Activated naive CD8-positive, alpha-beta T cell treated with anti-CD3 and anti-CD28 coated beads for 36 hours (primary cell): Measurements from ENCODE around the gene VTI1A. TPM values are rescaled to one million over a fixed set of nuclear protein-coding genes. Genes with fewer than 3 reads are reported as not detected.
"Not testable (repeated sequence)": the region's sequence is repeated elsewhere in the genome, so short reads cannot be mapped to it uniquely, and the experiment has no call there.

Experiments
- DNase-seq: peaks from one replicate; pipeline ENCODE4 v3.0.0; 2021
- H3K27ac Mint-ChIP-seq: one replicate; pipeline ENCODE4 v1.8.0; 2022; ENCODE audit warnings: mild to moderate bottlenecking, moderate library complexity, mixed read lengths
- H3K27me3 Mint-ChIP-seq: one replicate; pipeline ENCODE4 v1.8.0; 2022; ENCODE audit warnings: mild to moderate bottlenecking, mixed read lengths
- H3K36me3 Mint-ChIP-seq: one replicate; pipeline ENCODE4 v1.8.0; 2021; ENCODE audit warnings: mild to moderate bottlenecking, mixed read lengths
- H3K4me1 Mint-ChIP-seq: one replicate; pipeline ENCODE4 v1.8.0; 2021; ENCODE audit warnings: mixed read lengths
- H3K4me3 Mint-ChIP-seq: one replicate; pipeline ENCODE4 v1.8.0; 2022; ENCODE audit warnings: mild to moderate bottlenecking, moderate library complexity, mixed read lengths
- H3K9me3 Mint-ChIP-seq: one replicate; pipeline ENCODE4 v1.8.0; 2022; ENCODE audit warnings: mixed read lengths
- total RNA-seq, 2 experiments: library from RNA; stranded (reverse); gene quantifications; one replicate each; pipeline ENCODE4 v1.2.3, GENCODE V29; 2021

VTI1A gene
- total RNA-seq, 2 experiments from 2014 or later, result 31.5 to 33.7 TPM

DNA sequence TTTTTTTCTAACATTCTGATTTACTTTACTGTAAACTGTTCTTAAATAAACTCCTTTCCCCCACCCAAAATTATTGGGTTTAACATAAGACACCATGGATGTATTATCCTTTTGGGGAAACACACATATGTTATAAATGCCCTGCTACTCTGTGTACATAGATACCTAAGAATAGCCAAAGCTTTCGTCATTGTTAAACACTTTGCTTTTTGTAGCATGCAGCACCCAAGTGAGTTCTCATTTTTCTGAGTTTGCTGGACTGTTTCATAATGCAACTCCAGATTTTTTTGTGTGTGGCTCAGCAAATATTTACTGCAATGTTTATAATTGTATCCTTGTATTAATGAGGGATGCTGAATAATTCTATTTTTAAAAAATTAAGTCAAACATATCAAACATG is 86.9 kb downstream of the VTI1A start:
- Mint-ChIP-seq H3K27me3 (no peaks in the 10 kb centered on the region), H3K9me3 (peaks cover 2% of the 10 kb centered on the region), H3K4me3 (no peak overlapping the region), H3K36me3 (peaks cover 35% of the 10 kb centered on the region), H3K4me1 (peaks cover 32% of the 10 kb centered on the region), H3K27ac (no peak overlapping the region)
- no peak for DNase-seq

DNA sequence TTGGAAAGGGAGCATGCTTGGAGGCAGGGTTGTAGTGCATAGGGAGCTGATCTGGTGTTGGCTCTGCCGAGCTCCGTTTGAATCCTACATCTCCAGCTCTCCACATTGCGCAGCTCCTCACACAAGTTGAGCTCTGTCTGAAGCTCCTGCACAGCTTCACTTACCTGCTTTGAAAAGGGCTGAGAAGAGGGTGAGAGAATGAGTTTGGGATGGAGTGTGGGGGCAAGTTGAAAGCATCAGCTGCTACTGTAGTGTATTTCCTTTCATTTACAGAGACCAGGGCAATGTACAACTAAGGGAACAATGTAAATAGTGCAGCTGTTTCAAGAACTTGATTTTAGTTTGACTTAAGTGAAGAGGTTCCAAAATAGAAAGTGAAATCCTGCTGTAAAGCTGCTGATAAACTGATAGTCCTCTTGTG is 88.5 kb downstream of the VTI1A start:
- H3K4me1 Mint-ChIP-seq, result peaks cover 30% of the 10 kb centered on the region
- H3K27me3 Mint-ChIP-seq, result no peaks in the 10 kb centered on the region
- no peak overlapping the region for H3K27ac Mint-ChIP-seq
- H3K4me3 Mint-ChIP-seq, result no peak overlapping the region
- peaks cover 39% of the 10 kb centered on the region for H3K36me3 Mint-ChIP-seq
- peaks cover under 1% of the 10 kb centered on the region for H3K9me3 Mint-ChIP-seq
- no peak for DNase-seq

DNA sequence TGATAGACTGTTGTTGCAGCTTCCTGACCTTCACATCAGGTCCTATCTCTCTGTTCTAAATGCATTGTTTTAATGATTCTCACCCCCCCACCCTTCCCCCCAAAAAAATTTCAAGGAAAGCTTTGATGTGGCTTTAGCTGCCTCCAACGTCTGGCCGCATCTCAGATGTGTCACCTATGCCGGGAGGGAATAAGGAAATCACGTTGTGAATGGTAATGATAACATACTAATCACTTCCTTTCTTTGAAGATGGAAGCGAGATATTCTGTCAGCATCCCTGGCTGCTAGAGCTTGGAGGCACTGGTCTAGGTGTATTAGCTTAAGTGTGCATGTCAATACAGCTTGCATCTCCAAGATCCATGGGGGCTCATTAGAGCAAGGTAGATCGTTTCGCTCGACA is 89.6 kb downstream of the VTI1A start:
- Mint-ChIP-seq H3K27me3 (no peaks in the 10 kb centered on the region), H3K4me3 (no peak overlapping the region), H3K27ac (no peak overlapping the region), H3K4me1 (peaks cover 18% of the 10 kb centered on the region), H3K9me3 (no peaks in the 10 kb centered on the region), H3K36me3 (peaks cover 34% of the 10 kb centered on the region)
- DNase-seq, result no peak

DNA sequence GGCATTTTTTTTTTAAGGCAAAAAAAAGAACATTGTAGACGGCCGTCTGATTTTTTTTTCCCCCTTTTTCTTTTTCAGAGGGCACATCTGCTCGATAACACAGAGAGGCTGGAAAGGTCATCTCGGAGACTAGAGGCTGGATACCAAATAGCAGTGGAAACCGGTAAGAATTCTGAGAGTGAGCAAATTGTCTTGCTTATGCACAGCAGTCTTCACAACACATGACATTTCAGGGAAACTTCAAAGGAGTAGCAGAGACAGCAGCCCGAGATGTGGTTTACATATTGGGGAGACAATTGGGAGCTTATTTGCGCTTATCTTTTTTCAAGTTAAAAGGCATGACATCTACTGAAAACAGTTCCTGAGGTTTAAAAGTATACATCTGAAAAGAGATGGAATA is 91.2 kb downstream of the VTI1A start:
- Mint-ChIP-seq H3K4me3 (no peak overlapping the region), H3K27ac (no peak overlapping the region), H3K36me3 (peaks cover 43% of the 10 kb centered on the region), H3K4me1 (peaks cover 10% of the 10 kb centered on the region), H3K9me3 (peaks cover 3% of the 10 kb centered on the region), H3K27me3 (no peaks in the 10 kb centered on the region)
- DNase-seq, result no peak

DNA sequence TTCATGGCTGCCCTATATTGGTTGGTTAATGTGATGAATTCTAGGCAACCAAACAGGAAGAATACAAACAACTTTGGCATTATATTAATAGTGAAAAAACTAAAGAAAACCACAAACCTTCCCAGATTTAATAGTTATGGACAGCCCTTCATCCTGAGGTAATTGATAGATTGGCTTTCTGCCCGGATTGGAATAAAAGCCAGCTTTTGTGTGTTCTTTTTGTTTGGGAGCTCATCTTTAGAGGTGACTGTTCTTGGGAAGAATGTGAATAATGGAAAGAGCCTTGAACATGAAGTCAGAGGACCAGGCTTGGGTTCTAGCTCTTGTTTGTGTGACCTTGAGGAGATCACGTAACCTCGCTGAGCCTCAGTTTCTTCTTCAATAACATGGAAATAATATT is 92.3 kb downstream of the VTI1A start:
- H3K27ac Mint-ChIP-seq, result no peak overlapping the region
- H3K4me3 Mint-ChIP-seq, result no peak overlapping the region
- H3K27me3 Mint-ChIP-seq, result no peaks in the 10 kb centered on the region
- H3K4me1 Mint-ChIP-seq, result peaks cover 7% of the 10 kb centered on the region
- H3K9me3 Mint-ChIP-seq, result peaks cover 7% of the 10 kb centered on the region
- DNase-seq, result no peak
- peaks cover 49% of the 10 kb centered on the region for H3K36me3 Mint-ChIP-seq

DNA sequence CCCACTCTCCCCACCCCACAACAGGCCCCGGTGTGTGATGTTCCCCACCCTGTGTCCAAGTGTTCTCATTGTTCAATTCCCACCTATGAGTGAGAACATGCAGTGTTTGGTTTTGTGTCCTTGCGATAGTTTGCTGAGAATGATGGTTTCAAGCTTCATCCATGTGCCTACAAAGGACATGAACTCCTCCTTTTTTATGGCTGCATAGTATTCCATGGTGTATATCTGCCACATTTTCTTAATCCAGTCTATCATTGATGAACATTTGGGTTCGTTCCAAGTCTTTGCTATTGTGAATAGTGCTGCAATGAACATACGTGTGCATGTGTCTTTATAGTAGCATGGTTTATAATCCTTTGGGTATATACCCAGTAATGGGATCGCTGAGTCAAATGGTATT is 95.8 kb downstream of the VTI1A start:
- peaks cover 49% of the 10 kb centered on the region for H3K36me3 Mint-ChIP-seq
- not testable (repeated sequence) for H3K27me3 Mint-ChIP-seq, H3K4me1 Mint-ChIP-seq, H3K9me3 Mint-ChIP-seq, H3K27ac Mint-ChIP-seq, H3K4me3 Mint-ChIP-seq, DNase-seq

DNA sequence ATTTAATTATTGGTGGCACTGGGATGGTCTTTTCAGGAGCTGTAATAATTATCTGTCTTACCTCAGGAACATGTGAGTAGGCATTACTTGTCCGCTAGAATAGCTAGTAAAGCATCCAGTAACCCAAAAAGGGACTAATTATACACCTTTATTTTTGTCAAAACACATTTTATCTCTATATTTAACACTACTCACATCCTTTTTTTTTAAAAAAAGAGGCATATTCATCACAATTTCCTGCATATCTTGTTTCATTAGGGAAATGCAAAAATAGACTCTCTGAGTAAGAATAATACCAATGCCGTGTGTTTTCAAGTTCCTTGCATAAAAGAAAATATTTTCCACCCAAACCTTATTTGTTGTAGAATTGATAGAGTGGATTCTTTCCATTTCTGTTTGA is 99.5 kb downstream of the VTI1A start:
- H3K4me1 Mint-ChIP-seq, result no peaks in the 10 kb centered on the region
- H3K4me3 Mint-ChIP-seq, result no peak overlapping the region
- H3K36me3 Mint-ChIP-seq, result peaks cover 31% of the 10 kb centered on the region
- no peak overlapping the region for H3K27ac Mint-ChIP-seq
- DNase-seq, result no peak
- H3K27me3 Mint-ChIP-seq, result no peaks in the 10 kb centered on the region
- peaks cover 7% of the 10 kb centered on the region for H3K9me3 Mint-ChIP-seq

DNA sequence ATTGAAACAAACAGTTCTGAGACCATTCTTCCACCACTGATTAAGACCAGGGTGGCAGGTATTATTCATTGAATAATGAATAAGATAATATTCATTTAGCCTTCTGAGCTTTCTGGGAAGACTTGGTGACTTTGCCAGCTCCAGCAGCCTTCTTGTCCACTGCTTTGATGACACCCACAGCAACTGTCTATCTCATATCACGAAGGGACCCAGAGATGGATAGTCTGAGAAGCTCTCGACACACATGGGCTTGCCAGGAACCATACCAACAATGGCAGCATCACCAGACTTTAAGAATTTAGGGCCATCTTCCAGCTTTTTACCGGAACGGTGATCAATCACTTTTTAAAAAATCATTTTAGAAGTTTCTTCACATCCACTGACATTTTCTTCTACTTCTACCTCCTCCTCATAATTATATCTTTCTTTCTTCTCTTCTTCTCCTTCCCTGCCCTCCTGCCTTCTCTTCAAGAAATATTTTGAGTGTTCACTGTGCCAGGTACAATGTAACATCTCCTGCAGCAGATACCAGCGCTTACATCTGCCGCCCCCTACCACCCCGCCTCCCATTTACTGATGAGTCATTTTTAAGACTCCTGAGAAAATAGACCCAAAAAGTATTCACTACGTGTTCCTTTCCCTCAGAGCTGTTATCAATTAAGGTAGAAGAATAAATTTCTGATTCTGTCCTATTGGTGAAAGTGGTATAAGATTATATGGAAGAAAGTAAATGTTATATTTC is 101.7 kb downstream of the VTI1A start:
- H3K4me3 Mint-ChIP-seq, result no peak overlapping the region
- no peaks in the 10 kb centered on the region for H3K27me3 Mint-ChIP-seq
- H3K27ac Mint-ChIP-seq, result no peak overlapping the region
- peaks cover 2% of the 10 kb centered on the region for H3K9me3 Mint-ChIP-seq
- no peak for DNase-seq
- peaks cover 16% of the 10 kb centered on the region for H3K36me3 Mint-ChIP-seq
- H3K4me1 Mint-ChIP-seq, result no peaks in the 10 kb centered on the region

DNA sequence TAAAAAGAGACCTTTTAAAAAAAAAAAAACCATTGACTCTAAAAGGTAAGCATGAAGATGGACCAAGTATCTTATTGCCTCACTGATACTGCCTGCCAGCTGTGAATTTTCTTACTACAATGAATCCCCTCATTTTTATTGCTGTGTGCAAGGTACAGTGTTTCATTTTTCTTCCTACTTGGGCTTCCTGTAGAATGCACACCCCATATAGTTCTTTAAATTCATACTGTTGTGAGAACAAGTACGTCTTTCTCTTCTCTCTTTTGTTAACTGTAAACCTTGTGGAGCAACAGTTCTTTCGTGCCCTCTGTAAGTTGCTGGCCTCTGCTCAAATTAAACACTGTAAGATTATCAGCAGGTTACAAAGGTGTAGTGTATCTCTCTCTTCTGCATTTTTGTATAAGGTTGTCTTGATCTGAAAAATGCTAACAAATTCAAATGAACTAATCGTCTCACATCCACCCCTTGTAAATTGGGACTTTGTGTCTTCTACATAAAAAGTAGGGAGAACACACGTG is 105.6 kb downstream of the VTI1A start:
- Mint-ChIP-seq H3K4me1 (peaks cover 9% of the 10 kb centered on the region), H3K27ac (no peak overlapping the region), H3K27me3 (no peaks in the 10 kb centered on the region), H3K9me3 (no peaks in the 10 kb centered on the region), H3K36me3 (peaks cover 4% of the 10 kb centered on the region), H3K4me3 (no peak overlapping the region)
- no peak for DNase-seq

DNA sequence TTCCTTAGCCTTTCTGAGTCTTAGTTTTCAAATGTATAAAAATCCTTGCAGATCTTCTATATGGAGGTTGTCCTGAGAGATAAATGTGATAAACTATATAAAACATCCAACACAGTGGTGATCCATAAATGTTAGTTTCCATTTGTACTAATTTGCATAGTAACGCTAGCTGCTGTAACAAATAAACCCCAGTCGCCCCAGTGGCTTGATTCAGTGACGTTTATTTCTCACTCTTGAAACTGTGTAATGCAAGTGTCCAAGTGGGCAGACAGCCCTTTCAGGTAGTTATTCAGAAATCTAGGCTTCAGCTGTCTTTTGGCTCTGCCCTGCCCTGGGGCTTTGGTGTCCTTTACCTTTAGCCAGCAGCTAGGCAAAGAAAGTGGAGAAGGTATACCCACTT is 106.3 kb downstream of the VTI1A start:
- no peak for DNase-seq
- H3K4me3 Mint-ChIP-seq, result no peak overlapping the region
- no peaks in the 10 kb centered on the region for H3K9me3 Mint-ChIP-seq
- no peak overlapping the region for H3K27ac Mint-ChIP-seq
- H3K27me3 Mint-ChIP-seq, result no peaks in the 10 kb centered on the region
- peaks cover 13% of the 10 kb centered on the region for H3K4me1 Mint-ChIP-seq
- H3K36me3 Mint-ChIP-seq, result peaks cover 4% of the 10 kb centered on the region

DNA sequence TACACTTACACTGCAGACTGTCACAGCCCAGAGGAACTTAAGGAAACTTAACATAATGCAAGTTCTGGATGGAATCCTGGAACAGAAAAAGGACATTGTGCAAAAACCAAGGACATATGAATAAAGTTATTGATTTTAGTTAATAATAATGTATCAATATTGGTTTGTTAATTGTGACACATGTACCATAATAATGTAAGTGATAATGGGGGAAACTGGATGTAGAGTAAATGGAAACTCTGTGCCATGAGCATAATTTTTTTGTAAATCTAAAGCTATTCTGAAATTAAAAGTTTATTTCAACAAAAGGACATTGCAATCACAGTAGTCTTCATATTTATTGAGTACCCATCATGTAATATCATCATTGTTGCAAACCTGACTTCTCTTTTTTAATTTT is 107.2 kb downstream of the VTI1A start:
- Mint-ChIP-seq H3K36me3 (peaks cover 4% of the 10 kb centered on the region), H3K9me3 (no peaks in the 10 kb centered on the region), H3K4me3 (no peak overlapping the region), H3K27ac (no peak overlapping the region), H3K27me3 (no peaks in the 10 kb centered on the region), H3K4me1 (peaks cover 22% of the 10 kb centered on the region)
- no peak for DNase-seq

DNA sequence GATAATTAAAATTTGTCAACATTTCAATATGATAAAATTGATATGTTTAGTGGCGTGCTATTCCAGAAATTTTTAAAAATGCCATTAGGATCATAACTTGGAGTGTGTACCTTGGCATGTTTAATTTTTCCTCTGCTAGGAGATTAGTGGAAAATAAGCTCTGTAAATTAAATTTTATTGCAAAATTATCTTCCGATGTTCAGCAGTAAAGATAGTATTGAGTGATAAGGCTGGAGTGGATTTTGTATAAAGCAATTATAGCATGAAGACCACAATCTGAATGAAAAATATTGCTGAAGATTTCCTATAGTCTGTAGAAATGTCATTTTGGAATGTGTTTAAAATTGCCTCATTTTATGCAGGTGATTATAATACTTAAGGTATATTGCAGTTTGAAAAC is 110.2 kb downstream of the VTI1A start:
- H3K4me1 Mint-ChIP-seq, result peaks cover 26% of the 10 kb centered on the region
- H3K27me3 Mint-ChIP-seq, result no peaks in the 10 kb centered on the region
- H3K36me3 Mint-ChIP-seq, result peaks cover 4% of the 10 kb centered on the region
- H3K4me3 Mint-ChIP-seq, result no peak overlapping the region
- H3K9me3 Mint-ChIP-seq, result no peaks in the 10 kb centered on the region
- no peak for DNase-seq
- no peak overlapping the region for H3K27ac Mint-ChIP-seq

DNA sequence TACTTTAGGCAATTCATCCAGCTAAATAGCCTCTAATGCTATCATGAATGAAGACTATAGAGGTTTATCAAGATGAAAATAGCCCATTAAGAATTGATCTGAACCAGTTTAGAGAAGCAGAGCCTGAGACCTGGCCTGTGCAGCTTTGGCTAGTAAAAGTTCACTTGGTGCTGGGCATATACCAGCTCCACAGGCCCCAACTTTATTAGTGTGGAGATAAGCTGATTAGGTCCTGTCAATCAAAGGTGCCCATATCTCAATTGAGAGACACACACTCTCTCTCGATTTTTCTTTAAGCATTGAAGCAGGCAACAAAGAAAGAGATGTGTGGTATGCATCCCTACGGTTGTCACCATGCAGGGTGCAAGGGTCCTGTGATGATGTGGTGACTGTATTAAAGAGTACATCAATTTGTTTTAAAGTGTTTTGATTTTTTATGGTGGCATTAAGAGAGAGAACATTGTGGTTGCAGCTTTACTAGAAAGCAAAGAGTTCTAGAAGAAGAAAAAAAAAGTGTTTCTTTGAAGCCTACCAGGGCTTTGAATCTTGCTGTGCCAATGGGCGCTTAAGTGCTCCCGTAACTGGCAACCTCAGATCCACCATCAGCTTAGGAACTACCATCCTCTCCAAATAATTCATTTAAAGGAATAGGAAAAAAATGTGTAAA is 111.6 kb downstream of the VTI1A start:
- Mint-ChIP-seq H3K9me3 (no peaks in the 10 kb centered on the region), H3K27ac (no peak overlapping the region), H3K36me3 (no peaks in the 10 kb centered on the region), H3K4me3 (no peak overlapping the region), H3K4me1 (peaks cover 26% of the 10 kb centered on the region), H3K27me3 (no peaks in the 10 kb centered on the region)
- no peak for DNase-seq

DNA sequence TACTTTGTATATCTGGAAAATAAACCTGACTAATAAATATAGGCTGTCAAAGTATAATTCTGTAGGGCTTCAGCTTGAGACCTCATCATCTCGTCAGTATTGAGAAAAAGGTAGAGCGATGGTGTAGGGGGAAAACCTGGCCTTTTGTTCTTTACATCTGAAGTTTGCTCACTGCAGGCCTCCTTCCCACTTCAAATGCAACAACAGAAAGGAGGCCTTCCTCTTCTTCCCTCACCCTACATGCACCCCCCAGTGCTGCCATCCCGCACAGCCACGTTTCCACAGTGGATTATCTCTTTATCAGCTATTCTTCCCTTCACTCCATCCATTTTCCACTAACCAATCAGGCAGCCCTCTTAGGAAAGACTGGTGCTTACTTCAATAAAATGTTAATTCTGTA is 112.3 kb downstream of the VTI1A start:
- H3K4me1 Mint-ChIP-seq, result peaks cover 26% of the 10 kb centered on the region
- H3K9me3 Mint-ChIP-seq, result no peaks in the 10 kb centered on the region
- no peak for DNase-seq
- no peak overlapping the region for H3K4me3 Mint-ChIP-seq
- no peaks in the 10 kb centered on the region for H3K36me3 Mint-ChIP-seq
- H3K27ac Mint-ChIP-seq, result no peak overlapping the region
- no peaks in the 10 kb centered on the region for H3K27me3 Mint-ChIP-seq

DNA sequence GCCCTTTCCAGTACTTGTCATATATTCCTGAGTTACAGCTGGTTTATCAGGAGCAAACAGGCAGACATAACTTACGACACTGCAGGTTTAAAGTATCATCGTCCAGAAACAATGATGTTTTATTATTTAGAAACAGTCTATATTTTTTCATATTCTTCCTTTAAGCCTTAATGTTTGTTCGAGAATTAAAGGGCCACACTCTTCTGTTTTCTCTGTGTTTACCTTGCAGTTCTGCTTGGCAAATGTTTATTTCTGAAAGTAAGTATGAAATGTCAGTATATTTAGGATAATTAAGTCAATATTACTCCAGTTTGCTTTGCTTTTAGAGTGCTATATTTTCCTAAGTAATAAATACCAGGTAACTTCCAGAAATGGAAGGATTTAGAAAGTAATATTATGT is 115.1 kb downstream of the VTI1A start:
- no peak for DNase-seq
- Mint-ChIP-seq H3K27ac (no peak overlapping the region), H3K9me3 (no peaks in the 10 kb centered on the region), H3K36me3 (no peaks in the 10 kb centered on the region), H3K4me1 (peaks cover 20% of the 10 kb centered on the region), H3K4me3 (no peak overlapping the region), H3K27me3 (no peaks in the 10 kb centered on the region)
